IPS-18c (cell line): ENCODE measurements around the gene COPS7A.
"Not testable (repeated sequence)": the region's sequence is repeated elsewhere in the genome, so short reads cannot be mapped to it uniquely, and the experiment has no call there.

ENCODE experiments used
- H3K4me3 ChIP-seq: 2 replicates; pipeline ENCODE4 v1.7.0; 2013; ENCODE audit warnings: low read depth, mild to moderate bottlenecking, low read length, moderate library complexity; ENCODE audit not compliant: insufficient read depth
- H3K9me3 ChIP-seq: one replicate; pipeline ENCODE4 v1.6.1; 2013; ENCODE audit warnings: mild to moderate bottlenecking, low read length, moderate library complexity; ENCODE audit not compliant: control insufficient read depth, insufficient read depth

Gene COPS7A

DNA sequence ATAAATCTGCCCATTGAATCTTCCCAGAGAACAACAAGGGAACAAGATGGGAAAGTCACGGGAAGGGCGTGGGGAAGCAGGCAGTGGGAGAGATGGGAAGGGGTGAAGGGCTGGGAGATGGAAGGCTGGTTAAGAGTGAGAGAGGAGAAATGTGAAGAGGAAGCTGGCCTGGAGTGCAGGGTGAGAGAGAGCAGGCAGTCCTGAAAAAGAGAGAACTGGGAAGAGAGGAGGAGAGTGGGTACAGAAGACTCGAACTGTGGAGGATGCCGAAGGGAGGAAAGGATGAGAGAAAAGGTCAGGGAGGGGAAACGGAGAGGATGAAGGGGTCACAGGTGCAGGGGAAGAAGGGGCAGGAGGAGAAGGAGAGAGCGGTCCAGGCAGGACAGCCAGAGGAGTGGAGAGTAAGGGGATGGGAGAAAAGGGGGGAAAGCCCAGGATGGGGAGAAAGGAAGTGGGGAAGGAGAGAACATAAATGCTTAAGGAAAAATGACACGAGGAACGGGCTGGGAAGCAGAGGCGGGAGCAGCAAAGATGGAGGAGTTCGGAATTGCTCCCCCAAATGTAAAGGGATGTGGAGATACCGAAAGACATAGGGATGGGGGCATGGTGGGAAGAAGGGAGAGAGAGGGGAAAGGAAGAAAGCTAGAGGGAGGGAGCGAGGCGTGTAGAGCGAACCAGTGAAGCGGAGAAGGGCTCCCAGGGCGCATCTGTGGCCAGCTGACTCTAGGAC is 24.4 kb upstream of the COPS7A start:
- Histone ChIP-seq H3K9me3 (no peaks in the 10 kb centered on the region), H3K4me3 (peak overlapping the region; percentile 80)

DNA sequence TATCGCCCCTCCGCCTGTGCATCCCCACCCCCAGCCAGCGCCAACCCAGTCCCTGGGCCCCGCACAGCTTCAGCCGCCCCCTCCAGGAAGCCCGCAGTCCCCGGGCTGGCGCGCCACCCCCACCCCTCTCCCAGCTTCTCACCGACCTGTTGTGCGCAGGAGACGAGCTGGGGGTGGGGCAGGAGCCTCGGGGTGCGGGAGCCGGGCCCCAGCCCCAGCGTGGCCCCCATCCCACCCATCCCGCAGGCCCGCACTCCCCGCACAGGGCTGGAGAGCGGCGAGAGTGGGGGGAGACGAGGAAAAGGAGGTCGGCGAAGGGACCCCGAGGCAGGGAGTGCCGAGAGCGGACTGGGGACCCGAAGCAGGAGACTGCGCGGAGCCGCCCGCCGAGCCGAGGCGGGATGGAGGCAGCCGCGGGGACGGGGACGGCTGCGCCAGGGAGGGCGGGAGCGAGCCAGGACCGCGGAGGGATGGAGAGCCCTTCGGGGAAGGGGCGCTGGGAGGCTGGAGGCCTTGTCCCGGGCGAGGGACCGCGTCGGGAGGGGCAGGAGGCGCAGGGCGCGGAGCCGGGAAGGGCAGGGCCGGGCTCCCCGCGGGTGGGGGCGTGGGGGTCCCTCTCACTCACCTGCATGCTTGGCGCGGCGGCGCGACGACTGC is 23.7 kb upstream of the COPS7A start:
- H3K9me3 ChIP-seq = no peaks in the 10 kb centered on the region
- peak overlapping the region; percentile 80 for H3K4me3 ChIP-seq

DNA sequence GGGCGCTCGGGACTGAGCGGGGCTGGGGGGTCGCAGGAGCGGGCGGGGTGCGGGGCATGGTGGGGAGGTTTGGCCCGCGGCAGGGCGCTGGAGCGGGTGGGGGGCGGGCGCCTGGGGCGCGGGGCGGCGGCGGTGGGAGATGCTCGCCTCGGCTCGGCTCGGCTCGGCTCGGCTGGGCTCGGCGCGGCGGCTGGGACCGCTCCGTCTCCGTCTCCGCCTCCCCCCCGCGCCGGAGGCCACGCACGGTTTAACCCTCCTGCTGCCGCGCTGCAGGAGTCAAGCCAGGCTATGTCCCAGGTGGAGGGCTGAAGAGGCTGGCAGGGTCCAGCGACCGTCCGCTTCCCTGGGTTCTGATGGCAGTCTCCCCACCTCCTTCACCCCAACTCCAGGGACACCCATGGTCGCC is 23.2 kb upstream of the COPS7A start, which contains the start of gene PIANP:
Gene PIANP, minus strand, starts transcription at position 170 of the 406 bp plus-strand sequence. CDS start 2,754 bp downstream, outside the sequence.
- Histone ChIP-seq H3K9me3 (no peaks in the 10 kb centered on the region), H3K4me3 (peak within 1 kb of the TSS; percentile 80)

DNA sequence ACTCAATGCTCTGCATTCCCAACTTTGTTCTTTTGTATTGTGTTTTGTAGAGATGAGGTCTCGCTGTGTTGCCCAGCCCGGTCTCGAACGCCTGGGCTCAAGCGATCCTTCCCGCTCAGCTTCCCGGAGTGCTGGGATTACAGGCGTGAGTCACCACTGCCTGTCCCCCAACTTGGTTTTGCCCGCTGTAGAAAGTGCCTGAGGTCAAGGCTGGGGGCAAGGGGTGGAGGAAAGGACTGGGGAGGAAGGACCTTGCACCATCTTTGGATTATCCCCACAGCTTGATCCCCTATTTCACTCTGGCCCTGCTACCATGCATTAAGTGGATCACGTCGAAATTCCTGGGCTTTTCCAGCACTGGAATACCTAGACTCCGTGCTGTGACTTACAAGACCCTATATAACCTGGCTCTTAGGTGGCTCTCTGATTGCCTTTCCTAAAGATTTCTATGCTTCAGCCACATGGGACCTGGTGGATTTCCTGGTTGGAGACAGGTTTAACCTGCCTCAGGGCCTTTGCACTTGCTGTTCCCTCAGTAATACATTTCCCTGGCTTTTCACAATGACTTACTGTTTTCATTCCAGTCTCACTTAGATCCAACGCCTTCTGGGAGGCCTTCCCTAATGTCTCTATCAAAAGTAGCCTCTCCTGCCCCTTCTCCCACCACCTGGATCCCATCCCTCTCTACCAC is 22.6 kb upstream of the COPS7A start:
- H3K9me3 ChIP-seq = no peaks in the 10 kb centered on the region
- H3K4me3 ChIP-seq = peak overlapping the region; percentile 80

DNA sequence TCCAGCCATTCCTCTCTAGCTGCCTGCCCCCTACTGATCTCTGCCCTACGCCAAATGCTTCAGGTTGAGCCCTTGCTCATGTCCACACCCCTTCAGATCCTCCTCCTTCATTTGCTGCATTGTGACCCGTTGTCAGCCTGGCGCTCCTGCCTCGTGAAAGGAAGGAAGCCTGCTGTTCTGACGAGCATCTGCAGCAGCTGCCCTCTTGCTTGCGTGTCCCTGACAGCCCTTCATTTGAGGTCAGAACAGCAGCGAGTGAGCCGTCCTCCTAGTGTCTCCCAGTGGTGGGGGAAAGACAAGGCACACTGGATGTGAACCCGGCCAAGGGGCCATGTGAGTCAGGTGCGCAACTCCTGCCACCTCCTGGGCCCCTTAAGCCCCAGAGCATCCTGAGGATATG is 20.2 kb upstream of the COPS7A start:
- Histone ChIP-seq H3K4me3 (no peak overlapping the region; the same call in 1 of the 2 replicates), H3K9me3 (no peaks in the 10 kb centered on the region)

DNA sequence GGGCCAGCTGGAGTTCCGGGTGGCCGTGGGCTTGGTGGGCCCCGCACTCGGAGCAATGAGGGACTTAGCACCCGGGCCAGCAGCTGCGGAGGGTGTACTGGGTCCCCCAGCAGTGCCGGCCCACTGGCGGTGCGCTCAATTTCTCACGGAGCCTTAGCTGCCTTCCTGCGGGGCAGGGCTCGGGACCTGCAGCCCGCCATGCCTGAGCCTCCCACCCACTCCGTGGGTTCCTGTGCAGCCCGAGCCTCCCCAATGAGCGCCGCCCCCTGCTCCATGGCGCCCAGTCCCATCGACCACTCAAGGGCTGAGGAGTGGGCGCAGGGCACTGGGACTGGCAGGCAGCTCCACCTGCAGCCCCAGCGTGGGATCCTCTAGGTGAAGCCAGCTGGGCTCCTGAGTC is 15.5 kb upstream of the COPS7A start:
- H3K9me3 ChIP-seq, H3K4me3 ChIP-seq: not testable (repeated sequence)

DNA sequence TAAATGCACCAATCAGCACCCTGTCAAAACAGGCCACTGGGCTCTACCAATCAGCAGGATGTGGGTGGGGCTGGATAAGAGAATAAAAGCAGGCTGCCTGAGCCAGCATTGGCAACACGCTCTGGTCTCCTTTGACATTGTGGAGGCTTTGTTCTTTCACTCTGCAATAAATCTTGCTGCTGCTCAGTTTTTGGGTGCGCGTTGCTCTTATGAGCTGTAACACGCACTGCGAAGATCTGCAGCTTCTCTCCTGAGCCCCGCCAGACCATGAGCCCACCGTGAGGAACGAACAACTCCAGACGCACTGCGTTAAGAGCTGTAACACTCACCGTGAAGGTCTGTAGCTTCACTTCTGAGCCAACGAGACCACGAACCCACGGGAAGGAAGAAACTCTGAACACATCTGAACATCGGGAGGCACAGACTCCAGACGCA is 14.9 kb upstream of the COPS7A start:
- Histone ChIP-seq H3K4me3 (no peak overlapping the region), H3K9me3 (peaks cover under 1% of the 10 kb centered on the region)

DNA sequence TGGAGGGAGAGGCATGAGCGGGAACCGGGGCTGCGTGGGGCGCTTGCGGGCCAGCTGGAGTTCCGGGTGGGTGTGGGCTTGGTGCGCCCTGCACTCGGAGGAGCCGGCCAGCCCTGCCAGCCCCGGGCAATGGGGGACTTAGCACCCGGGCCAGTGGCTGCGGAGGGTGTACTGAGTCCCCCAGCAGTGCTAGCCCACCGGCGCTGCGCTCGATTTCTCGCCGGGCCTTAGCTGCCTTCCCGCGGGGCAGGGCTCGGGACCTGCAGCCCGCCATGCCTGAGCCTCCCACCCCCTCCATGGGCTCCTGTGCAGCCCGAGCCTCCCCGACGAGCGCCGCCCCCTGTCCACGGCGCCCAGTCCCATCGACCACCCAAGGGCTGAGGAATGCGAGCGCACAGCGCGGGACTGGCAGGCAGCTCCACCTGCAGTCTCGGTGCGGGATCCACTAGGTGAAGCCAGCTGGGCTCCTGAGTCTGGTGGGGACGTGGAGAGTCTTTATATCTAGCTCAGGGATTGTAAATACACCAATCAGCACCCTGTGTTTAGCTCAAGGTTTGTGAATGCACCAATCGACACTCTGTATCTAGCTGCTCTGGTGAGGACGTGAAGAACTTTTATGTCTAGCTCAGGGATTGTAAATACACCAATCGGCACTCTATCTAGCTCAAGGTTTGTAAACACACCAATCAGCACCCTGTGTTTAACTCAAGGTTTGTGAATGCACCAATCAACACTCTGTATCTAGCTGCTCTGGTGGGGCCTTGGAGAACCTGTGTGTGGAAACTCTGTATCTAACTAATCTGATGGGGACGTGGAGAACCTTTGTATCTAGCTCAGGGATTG is 7.6 kb upstream of the COPS7A start:
- not testable (repeated sequence) for H3K9me3 ChIP-seq, H3K4me3 ChIP-seq

DNA sequence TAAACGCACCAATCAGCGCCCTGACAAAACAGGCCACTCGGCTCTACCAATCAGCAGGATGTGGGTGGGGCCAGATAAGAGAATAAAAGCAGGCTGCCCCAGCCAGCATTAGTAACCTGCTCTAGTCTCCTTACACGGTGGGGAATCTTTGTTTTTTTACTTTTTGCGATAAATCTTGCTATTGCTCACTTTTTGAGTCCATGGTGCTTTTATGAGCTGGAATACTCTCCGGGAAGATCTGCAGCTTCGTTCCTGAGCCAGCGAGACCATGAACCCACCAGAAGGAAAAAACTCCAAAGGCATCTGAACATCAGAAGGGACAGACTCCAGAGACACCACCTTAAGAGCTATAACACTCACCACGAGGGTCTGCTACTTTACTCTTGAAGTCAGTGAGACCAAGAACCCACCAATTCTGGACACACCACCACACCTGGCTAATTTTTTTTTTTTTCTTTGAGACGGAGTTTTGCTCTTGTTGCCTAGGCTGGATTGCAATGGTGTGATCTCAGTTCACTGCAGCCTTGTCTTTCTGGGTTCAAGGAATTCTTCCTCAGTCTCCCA is 6.9 kb upstream of the COPS7A start:
- H3K9me3 ChIP-seq = peaks cover 6% of the 10 kb centered on the region
- no peak overlapping the region for H3K4me3 ChIP-seq

DNA sequence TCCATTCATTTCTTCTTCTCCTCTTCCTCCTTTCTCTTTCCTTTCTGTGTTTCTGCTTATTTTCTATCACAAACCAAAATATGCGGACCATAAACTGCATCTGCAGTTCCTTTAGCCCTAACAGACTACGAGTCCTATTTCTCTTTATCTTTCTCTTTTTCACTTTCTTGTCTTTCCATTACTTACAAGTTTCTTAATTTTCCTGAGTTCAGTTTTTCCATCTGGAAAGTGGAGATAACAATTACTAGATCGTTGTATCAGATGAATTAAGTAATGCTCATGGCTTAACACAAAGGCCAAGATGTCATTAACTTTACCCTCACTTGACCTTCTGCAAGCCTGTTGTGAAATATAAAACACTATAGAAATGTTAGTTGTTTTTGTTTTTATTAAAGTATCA is 983 bp upstream of the COPS7A start:
- Histone ChIP-seq H3K9me3 (no peaks in the 10 kb centered on the region), H3K4me3 (no peak overlapping the region)

DNA sequence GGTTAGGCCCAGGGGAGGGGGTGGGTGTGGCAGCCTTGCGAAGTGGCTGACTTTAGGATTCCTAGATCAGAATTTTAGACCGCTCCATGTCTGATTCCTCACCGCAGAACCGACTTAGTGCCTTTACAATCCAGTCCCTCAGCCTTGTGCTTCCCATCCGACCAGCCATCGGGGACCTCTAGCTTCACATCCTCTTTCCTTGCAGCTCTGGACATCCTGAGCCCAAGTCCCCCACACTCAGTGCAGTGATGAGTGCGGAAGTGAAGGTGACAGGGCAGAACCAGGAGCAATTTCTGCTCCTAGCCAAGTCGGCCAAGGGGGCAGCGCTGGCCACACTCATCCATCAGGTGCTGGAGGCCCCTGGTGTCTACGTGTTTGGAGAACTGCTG is 557 bp downstream of the COPS7A start:
- Histone ChIP-seq H3K9me3 (no peaks in the 10 kb centered on the region), H3K4me3 (peak overlapping the region; percentile 45)

DNA sequence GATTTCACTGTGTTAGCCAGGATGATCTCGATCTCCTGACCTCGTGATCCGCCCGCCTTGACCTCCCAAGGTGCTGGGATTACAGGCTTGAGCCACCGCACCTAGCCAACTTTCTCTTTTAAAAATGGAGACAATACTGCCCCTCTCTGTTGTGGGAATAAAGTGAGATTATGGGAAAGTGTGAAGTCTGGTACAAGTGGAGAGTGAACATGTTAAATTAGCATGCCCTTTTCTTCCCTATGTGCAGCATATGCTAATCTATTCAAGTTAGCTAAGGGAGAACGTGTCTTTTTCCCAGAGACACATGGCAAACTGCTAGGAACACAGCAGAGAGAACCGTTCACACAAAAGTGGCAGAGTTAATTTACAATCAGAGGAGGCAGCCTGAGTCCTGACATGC is 1.5 kb downstream of the COPS7A start:
- Histone ChIP-seq H3K9me3 (no peaks in the 10 kb centered on the region), H3K4me3 (no peak overlapping the region)

DNA sequence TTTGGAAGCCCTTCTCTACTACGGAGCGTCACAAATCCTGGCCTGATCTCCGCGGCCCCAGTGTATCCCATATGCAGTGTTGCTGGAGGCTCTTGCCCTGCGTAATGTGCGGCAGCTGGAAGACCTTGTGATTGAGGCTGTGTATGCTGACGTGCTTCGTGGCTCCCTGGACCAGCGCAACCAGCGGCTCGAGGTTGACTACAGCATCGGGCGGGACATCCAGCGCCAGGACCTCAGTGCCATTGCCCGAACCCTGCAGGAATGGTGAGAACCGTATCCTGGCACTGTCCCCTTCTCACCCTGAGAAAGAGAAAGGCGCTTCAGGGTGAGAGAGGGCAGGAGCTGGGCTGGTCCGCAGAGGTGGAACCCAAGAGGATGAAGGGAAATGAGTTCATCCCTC is 5.3 kb downstream of the COPS7A start:
- Histone ChIP-seq H3K4me3 (no peak overlapping the region), H3K9me3 (no peaks in the 10 kb centered on the region)

DNA sequence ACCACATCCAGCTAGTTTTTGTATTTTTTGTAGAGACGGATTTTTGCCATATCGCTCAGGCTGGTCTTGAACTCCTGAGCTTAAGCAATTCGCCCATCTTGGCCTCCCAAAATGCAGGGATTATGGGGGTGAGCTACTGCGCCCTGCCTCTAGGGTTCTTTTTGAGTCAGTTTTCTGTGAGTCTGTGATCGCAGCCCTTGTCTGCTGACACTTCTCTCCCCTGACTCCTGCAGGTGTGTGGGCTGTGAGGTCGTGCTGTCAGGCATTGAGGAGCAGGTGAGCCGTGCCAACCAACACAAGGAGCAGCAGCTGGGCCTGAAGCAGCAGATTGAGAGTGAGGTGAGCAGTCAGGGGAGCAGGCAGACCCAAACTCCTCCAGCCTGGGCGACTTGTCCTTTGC is 6.3 kb downstream of the COPS7A start:
- no peaks in the 10 kb centered on the region for H3K9me3 ChIP-seq
- no peak overlapping the region for H3K4me3 ChIP-seq

DNA sequence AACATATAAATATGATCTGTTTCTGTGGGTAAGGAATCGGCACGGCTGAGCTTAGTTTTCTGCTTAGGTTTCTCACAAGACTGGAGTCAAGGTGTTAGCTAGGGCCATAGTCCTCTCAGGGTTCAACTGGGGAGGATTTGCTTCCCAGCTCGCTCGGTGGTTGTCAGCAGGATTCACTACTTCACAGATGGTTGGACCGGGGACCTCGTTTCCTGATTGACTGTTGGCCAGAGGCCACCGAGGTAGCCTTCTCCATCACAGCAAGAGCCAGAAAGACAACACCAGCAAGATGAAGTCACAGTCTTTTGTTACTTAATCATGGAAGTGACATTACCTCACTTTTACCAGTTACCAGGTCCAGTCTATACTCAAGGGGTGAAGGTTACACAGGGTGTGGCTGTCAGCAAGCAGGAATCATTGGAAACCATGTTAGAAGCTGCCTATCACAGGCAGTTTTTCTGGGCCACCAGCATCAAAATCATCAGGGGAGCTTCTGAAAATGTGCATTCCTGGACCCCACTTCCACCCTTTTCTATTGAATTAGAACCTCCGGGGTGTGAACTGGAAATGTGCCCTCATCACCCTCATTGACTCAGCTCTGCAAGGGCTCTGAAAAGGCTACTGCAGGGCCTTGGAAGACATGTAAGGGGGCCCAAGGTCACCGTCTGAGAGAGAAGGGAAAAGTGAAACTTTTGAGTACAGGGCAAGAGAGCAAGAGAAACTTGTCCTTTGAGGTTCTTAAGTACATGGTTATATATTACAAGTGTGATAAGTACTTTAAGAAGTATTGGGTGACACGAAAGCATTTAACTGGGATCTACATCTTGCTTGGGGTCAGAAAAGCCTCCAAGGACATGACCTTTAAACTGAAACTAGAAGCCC is 10.9 kb downstream of the COPS7A start:
- H3K9me3 ChIP-seq = no peaks in the 10 kb centered on the region
- H3K4me3 ChIP-seq = no peak overlapping the region

DNA sequence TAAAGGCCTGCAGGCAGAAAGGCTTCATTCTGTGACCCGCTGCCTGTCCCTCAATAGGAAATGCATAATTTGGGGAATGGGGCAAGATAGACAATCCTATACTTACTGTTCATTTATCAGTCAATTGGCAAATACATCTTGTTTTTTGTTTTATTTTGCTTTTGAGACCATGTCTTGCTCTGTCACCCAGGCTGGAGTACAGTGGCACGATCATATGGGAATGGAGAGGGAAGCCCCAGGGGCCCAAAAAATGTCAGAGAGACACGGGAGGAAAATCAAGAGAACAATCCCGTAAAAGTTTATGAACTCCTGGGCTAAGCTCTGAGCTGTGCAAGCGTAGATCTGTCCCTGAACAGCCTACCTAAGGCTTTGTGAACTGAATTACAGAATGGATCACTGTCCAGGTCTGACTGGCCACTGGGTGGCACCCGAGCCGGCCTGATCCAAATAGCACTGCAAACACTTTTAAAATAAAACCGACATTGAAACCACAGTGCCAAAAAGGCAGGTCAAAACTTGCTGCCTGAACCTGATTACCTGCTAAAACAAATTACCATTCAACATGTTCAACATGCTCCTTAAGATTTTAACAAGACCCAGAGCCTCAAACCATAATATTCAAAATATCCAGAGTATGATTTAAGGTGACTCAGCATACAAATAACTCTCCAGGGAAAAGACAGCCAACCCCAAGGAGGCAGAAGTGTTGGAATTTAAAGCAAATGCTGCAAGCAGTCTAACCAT is 11.8 kb downstream of the COPS7A start:
- Histone ChIP-seq H3K9me3 (no peaks in the 10 kb centered on the region), H3K4me3 (no peak overlapping the region)
